ENCODE data around the gene DLGAP4. TPM values are rescaled to one million over a fixed set of nuclear protein-coding genes. Genes with fewer than 3 reads are reported as not detected.

Gene DLGAP4
- polyA plus RNA-seq, 1 of the 3 experiments (the other 2 are of a cell fraction) = 31.2 TPM

DNA sequence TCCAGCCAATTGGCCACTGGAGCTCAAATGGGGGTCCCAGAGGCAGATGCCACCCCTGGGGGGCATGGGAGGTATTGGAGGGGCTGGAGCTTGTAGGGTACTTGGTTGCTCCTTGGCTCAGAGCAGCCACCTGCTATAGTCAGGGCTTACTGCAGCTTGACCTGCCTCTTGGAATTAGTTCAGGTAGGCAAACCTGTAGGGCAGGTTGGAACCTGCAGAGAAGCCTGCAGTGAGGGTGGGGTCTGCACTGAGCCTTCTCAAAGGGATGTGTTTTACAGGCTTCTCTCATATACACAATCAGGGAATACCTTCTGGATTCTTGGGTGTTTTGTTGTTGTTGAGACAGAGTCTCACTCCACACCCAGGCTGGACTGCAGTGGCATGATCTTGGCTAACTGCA lies 141.0 kb downstream of the DLGAP4 start:
- DNase-seq = no peak
- no peaks in the 10 kb centered on the region for H3K9me3 ChIP-seq
- no peaks in the 10 kb centered on the region; the same call in 1 of the 2 replicates for H3K27me3 ChIP-seq (ENCODE audit: insufficient read depth)
- H2AFZ ChIP-seq (ENCODE audit: low read depth) = no peak overlapping the region
- no peaks in the 10 kb centered on the region for H3K79me2 ChIP-seq (ENCODE audit: insufficient read depth)
- H4K20me1 ChIP-seq (ENCODE audit: insufficient read depth) = no peaks in the 10 kb centered on the region
- H3K27ac ChIP-seq (ENCODE audit: low read depth in 2 of 2, low read length in 1 of 2) = no peak overlapping the region
- POLR2A ChIA-PET = no interaction called here
- no peaks in the 10 kb centered on the region for H3K36me3 ChIP-seq (replicated peaks in 1 of 2; ENCODE audit: control insufficient read depth in 1 of 2, insufficient read depth in 2 of 2, low read length in 1 of 2)
- CTCF ChIA-PET = interaction anchor here (1.2 to 4.3 kb wide), 4 partner anchors 8 to 248 kb away, joined by 3 to 18 read pairs (median 14); no protein-coding TSS in a partner anchor
- H3K9me2 ChIP-seq = no peaks in the 10 kb centered on the region
- TF ChIP-seq GABPA (IDR thresholded peaks at IDR 0.05; ENCODE audit: low read depth) = no peak
- TF ChIP-seq, protein P1, sequence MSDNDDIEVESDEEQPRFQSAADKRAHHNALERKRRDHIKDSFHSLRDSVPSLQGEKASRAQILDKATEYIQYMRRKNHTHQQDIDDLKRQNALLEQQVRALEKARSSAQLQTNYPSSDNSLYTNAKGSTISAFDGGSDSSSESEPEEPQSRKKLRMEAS (IDR thresholded peaks at IDR 0.05; ENCODE audit: low read depth) = no peak
- TF ChIP-seq TAF1 (IDR thresholded peaks at IDR 0.05; ENCODE audit: borderline replicate concordance, low read depth, low read length) = no peak
- TF ChIP-seq, protein P2, sequence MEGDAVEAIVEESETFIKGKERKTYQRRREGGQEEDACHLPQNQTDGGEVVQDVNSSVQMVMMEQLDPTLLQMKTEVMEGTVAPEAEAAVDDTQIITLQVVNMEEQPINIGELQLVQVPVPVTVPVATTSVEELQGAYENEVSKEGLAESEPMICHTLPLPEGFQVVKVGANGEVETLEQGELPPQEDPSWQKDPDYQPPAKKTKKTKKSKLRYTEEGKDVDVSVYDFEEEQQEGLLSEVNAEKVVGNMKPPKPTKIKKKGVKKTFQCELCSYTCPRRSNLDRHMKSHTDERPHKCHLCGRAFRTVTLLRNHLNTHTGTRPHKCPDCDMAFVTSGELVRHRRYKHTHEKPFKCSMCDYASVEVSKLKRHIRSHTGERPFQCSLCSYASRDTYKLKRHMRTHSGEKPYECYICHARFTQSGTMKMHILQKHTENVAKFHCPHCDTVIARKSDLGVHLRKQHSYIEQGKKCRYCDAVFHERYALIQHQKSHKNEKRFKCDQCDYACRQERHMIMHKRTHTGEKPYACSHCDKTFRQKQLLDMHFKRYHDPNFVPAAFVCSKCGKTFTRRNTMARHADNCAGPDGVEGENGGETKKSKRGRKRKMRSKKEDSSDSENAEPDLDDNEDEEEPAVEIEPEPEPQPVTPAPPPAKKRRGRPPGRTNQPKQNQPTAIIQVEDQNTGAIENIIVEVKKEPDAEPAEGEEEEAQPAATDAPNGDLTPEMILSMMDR (IDR thresholded peaks at IDR 0.05) = no peak
- no peak for TF ChIP-seq MEF2A (IDR thresholded peaks at IDR 0.05; ENCODE audit: borderline replicate concordance, low read depth)
- no peak for TF ChIP-seq RAD21 (IDR thresholded peaks at IDR 0.05; ENCODE audit: low read length)
- TF ChIP-seq FOSL2 (IDR thresholded peaks at IDR 0.05; ENCODE audit: borderline replicate concordance, low read depth) = no peak
- no peak for TF ChIP-seq TEAD4 (IDR thresholded peaks at IDR 0.05; ENCODE audit: borderline replicate concordance, insufficient read depth)
- TF ChIP-seq, protein P3, sequence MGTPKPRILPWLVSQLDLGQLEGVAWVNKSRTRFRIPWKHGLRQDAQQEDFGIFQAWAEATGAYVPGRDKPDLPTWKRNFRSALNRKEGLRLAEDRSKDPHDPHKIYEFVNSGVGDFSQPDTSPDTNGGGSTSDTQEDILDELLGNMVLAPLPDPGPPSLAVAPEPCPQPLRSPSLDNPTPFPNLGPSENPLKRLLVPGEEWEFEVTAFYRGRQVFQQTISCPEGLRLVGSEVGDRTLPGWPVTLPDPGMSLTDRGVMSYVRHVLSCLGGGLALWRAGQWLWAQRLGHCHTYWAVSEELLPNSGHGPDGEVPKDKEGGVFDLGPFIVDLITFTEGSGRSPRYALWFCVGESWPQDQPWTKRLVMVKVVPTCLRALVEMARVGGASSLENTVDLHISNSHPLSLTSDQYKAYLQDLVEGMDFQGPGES (IDR thresholded peaks at IDR 0.05; ENCODE audit: low read depth, low read length) = no peak
- no peak for TF ChIP-seq JUND (IDR thresholded peaks at IDR 0.05)
- no peak for TF ChIP-seq FOXM1 (IDR thresholded peaks at IDR 0.05; ENCODE audit: low read depth)
- no peak for TF ChIP-seq RFX5 (IDR thresholded peaks at IDR 0.05; ENCODE audit: low read length)
- TF ChIP-seq EZH2phosphoT487 (IDR thresholded peaks at IDR 0.05; ENCODE audit: borderline replicate concordance, low read depth) = no peak
- TF ChIP-seq GATA2 (CRISPR knock-in tag; IDR thresholded peaks at IDR 0.05) = no peak
- TF ChIP-seq, protein P4, sequence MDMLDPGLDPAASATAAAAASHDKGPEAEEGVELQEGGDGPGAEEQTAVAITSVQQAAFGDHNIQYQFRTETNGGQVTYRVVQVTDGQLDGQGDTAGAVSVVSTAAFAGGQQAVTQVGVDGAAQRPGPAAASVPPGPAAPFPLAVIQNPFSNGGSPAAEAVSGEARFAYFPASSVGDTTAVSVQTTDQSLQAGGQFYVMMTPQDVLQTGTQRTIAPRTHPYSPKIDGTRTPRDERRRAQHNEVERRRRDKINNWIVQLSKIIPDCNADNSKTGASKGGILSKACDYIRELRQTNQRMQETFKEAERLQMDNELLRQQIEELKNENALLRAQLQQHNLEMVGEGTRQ (IDR thresholded peaks at IDR 0.05; ENCODE audit: borderline replicate concordance, low read depth, low read length) = no peak
- TF ChIP-seq MXI1 (IDR thresholded peaks at IDR 0.05; ENCODE audit: low read depth, low read length) = no peak
- TF ChIP-seq, protein P5, sequence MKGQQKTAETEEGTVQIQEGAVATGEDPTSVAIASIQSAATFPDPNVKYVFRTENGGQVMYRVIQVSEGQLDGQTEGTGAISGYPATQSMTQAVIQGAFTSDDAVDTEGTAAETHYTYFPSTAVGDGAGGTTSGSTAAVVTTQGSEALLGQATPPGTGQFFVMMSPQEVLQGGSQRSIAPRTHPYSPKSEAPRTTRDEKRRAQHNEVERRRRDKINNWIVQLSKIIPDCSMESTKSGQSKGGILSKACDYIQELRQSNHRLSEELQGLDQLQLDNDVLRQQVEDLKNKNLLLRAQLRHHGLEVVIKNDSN (IDR thresholded peaks at IDR 0.05; ENCODE audit: borderline replicate concordance, low read depth) = no peak
- H3K4me2 ChIP-seq = no peak overlapping the region
- H3F3A ChIP-seq (replicated peaks; ENCODE audit: insufficient read depth) = no peaks in the 10 kb centered on the region
- H3K9ac ChIP-seq = no peak overlapping the region
- no peak overlapping the region for H3K4me3 ChIP-seq (ENCODE audit: low read depth in 2 of 2, low read length in 1 of 2)
- no peaks in the 10 kb centered on the region for H3K4me1 ChIP-seq (ENCODE audit: control insufficient read depth in 1 of 2, insufficient read depth in 2 of 2, low read depth in 1 of 2, low read length in 1 of 2)

Measured in SK-N-SH (cell line).